Measurements from ENCODE around the gene EFCC1.

GRCh38 chr3:129078510-129078909 is 77.4 kb downstream of the EFCC1 start:
- TF ChIP-seq EZH2 (IDR thresholded peaks at IDR 0.05; ENCODE audit: borderline replicate concordance, low read depth, low read length, poor library complexity, severe bottlenecking) (no peak), CTCF (conservative IDR thresholded peaks at IDR 0.05; ENCODE audit: low read depth, low read length) (no peak)
